ENCODE data around the gene MTF1.
"Not testable (repeated sequence)": the region's sequence is repeated elsewhere in the genome, so short reads cannot be mapped to it uniquely, and the experiment has no call there.

MTF1 gene

DNA sequence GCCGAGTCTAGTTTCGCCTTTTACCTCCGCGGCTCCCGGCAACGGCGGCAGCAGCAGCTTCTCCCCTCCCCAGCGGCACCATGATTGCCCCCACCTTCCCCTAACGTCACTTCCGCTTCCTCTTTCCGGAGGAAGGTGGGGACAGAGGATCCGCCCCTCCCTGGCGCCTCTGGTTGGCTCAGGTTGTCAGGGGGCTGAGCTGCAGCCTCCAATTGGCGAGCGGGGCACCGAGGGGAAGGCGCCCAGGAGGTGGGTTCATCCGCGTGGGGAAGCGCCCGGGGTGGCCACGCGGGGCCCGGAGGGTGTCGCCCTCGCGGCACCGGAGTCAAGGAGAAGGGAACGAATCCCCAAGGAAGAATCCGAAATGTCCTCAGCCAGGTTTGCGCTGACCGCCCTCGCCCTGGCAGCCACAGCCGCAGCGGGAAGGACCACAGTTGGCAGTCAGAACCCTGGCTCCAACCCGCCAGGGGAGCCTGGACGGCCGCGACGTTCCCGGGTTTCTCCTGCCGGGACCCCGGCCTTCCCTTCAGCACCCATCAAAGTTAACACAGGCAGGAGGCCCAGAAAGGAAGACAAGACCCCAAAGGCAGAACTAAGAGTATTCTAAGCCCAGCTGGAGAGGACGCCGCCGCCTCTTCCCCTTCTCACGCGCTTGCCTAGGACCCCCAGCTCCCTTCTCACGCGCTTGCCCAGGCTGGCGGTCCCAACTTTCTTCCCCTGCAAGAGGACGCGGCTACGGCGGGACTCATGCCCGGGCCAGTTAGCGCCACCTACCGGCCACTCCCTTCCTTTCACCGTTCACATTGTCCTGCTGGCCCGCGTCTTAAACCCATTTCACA lies at the start of gene MTF1:
Gene MTF1 (minus strand): TSS at position 86 of the 839 bp plus-strand sequence. CDS start 1,934 bp downstream, outside the sequence.
- H3K9ac ChIP-seq (ENCODE audit: low read length), result peak within 1 kb of the TSS; percentile 95
- peak within 1 kb of the TSS; percentile 61 for H2AFZ ChIP-seq (ENCODE audit: low read depth, low read length)
- peaks cover 20% of the 10 kb centered on the region for H3K79me2 ChIP-seq (ENCODE audit: low read length)
- H3K9me3 ChIP-seq (ENCODE audit: insufficient read depth, low read length), result no peaks in the 10 kb centered on the region
- no peaks in the 10 kb centered on the region for H3K27me3 ChIP-seq (ENCODE audit: low read depth, low read length)
- H3K4me1 ChIP-seq (ENCODE audit: low read length), result peaks cover 13% of the 10 kb centered on the region
- peak within 1 kb of the TSS; percentile 98 for H3K4me3 ChIP-seq (ENCODE audit: low read length)
- TF ChIP-seq EZH2phosphoT487 (IDR thresholded peaks at IDR 0.05; ENCODE audit: low read depth) (no peak), CTCF (IDR thresholded peaks at IDR 0.05; ENCODE audit: low read depth, low read length) (peak; percentile 74)
- H3K27ac ChIP-seq (ENCODE audit: low read length), result peak within 1 kb of the TSS; percentile 73
- no peaks in the 10 kb centered on the region for H4K20me1 ChIP-seq (ENCODE audit: insufficient read depth, low read length)
- H3K4me2 ChIP-seq (ENCODE audit: low read length), result peak within 1 kb of the TSS; percentile 92
- peaks cover 2% of the 10 kb centered on the region for H3K36me3 ChIP-seq (replicated peaks; ENCODE audit: low read depth, low read length)

- not testable (repeated sequence) for H2AFZ ChIP-seq (ENCODE audit: low read depth, low read length); H3K4me3 ChIP-seq (ENCODE audit: low read length); H3K4me1 ChIP-seq (ENCODE audit: low read length); H3K9ac ChIP-seq (ENCODE audit: low read length); H4K20me1 ChIP-seq (ENCODE audit: insufficient read depth, low read length); H3K27me3 ChIP-seq (ENCODE audit: low read depth, low read length); H3K36me3 ChIP-seq (replicated peaks; ENCODE audit: low read depth, low read length); H3K27ac ChIP-seq (ENCODE audit: low read length); H3K9me3 ChIP-seq (ENCODE audit: insufficient read depth, low read length); H3K4me2 ChIP-seq (ENCODE audit: low read length); H3K79me2 ChIP-seq (ENCODE audit: low read length)
Measured at GRCh38 chr1:37908531-37908930, 49.1 kb upstream of the MTF1 start.

DNA sequence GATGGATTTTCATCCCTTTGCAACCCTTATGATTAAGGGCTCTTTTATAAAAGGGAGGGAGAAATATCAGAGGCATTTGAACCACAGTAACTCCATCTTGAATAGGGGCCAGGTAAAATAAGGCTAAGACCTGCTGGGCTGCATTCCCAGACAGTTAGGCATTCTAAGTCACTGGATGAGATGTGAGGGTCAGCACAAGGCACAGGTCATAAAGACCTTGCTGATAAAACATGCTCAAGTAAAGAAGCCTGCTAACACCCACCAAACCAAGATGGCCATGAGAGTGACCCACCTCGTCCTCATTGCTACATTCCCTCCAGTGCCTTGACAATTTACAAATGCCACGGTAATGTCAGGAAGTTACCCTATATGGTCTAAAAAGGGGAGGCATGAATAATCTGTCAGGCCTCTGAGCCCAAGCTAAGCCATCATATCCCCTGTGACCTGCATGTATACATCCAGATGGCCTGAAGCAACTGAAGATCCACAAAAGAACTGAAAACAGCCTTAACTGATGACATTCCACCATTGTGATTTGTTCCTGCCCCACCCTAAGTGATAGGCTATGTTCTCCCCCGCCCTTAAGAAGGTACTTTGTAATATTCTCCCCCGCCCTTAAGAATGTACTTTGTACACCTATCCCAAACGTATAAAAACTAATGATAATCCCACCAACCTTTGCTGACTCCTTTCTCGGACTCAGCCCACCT lies 48.2 kb upstream of the MTF1 start:
- H3K4me1 ChIP-seq (ENCODE audit: low read length); H4K20me1 ChIP-seq (ENCODE audit: insufficient read depth, low read length); H2AFZ ChIP-seq (ENCODE audit: low read depth, low read length); H3K4me3 ChIP-seq (ENCODE audit: low read length); H3K36me3 ChIP-seq (replicated peaks; ENCODE audit: low read depth, low read length); H3K9ac ChIP-seq (ENCODE audit: low read length); H3K4me2 ChIP-seq (ENCODE audit: low read length); H3K79me2 ChIP-seq (ENCODE audit: low read length); H3K27ac ChIP-seq (ENCODE audit: low read length); H3K9me3 ChIP-seq (ENCODE audit: insufficient read depth, low read length); H3K27me3 ChIP-seq (ENCODE audit: low read depth, low read length): not testable (repeated sequence)

GRCh38 chr1:37906591-37906990 lies 47.2 kb upstream of the MTF1 start:
- not testable (repeated sequence) for H3K4me3 ChIP-seq (ENCODE audit: low read length)

GRCh38 chr1:37905727-37906126 lies 46.3 kb upstream of the MTF1 start:
- peaks cover 17% of the 10 kb centered on the region for H3K4me1 ChIP-seq (ENCODE audit: low read length)
- no peak overlapping the region for H3K4me3 ChIP-seq (ENCODE audit: low read length)
- 0 out of 2 replicates have a peak, but pooled peaks cover 9% of the 10 kb centered on the region for H3K9me3 ChIP-seq (ENCODE audit: insufficient read depth, low read length)
- no peaks in the 10 kb centered on the region for H4K20me1 ChIP-seq (ENCODE audit: insufficient read depth, low read length)
- H2AFZ ChIP-seq (ENCODE audit: low read depth, low read length), result no peak overlapping the region
- H3K27me3 ChIP-seq (ENCODE audit: low read depth, low read length), result no peaks in the 10 kb centered on the region
- H3K79me2 ChIP-seq (ENCODE audit: low read length), result no peaks in the 10 kb centered on the region
- H3K27ac ChIP-seq (ENCODE audit: low read length), result no peak overlapping the region
- TF ChIP-seq EZH2phosphoT487 (IDR thresholded peaks at IDR 0.05; ENCODE audit: low read depth), result no peak
- TF ChIP-seq CTCF (IDR thresholded peaks at IDR 0.05; ENCODE audit: low read depth, low read length), result no peak
- H3K4me2 ChIP-seq (ENCODE audit: low read length), result no peak overlapping the region
- H3K9ac ChIP-seq (ENCODE audit: low read length), result no peak overlapping the region
- no peaks in the 10 kb centered on the region for H3K36me3 ChIP-seq (replicated peaks; ENCODE audit: low read depth, low read length)

More at GRCh38 chr1:37906591-37906990, 47.2 kb upstream of the MTF1 start:
- H3K36me3 ChIP-seq (replicated peaks; ENCODE audit: low read depth, low read length); H3K27ac ChIP-seq (ENCODE audit: low read length); H3K79me2 ChIP-seq (ENCODE audit: low read length); H3K9ac ChIP-seq (ENCODE audit: low read length); H2AFZ ChIP-seq (ENCODE audit: low read depth, low read length); H3K4me2 ChIP-seq (ENCODE audit: low read length); H3K9me3 ChIP-seq (ENCODE audit: insufficient read depth, low read length); H3K27me3 ChIP-seq (ENCODE audit: low read depth, low read length); H4K20me1 ChIP-seq (ENCODE audit: insufficient read depth, low read length); H3K4me1 ChIP-seq (ENCODE audit: low read length): not testable (repeated sequence)

GRCh38 chr1:37903921-37904320 lies 44.5 kb upstream of the MTF1 start:
- not testable (repeated sequence) for H4K20me1 ChIP-seq (ENCODE audit: insufficient read depth, low read length); H3K79me2 ChIP-seq (ENCODE audit: low read length); H2AFZ ChIP-seq (ENCODE audit: low read depth, low read length); H3K4me3 ChIP-seq (ENCODE audit: low read length); H3K27me3 ChIP-seq (ENCODE audit: low read depth, low read length); H3K36me3 ChIP-seq (replicated peaks; ENCODE audit: low read depth, low read length); H3K4me2 ChIP-seq (ENCODE audit: low read length); H3K9me3 ChIP-seq (ENCODE audit: insufficient read depth, low read length); H3K27ac ChIP-seq (ENCODE audit: low read length); H3K9ac ChIP-seq (ENCODE audit: low read length)
- H3K4me1 ChIP-seq (ENCODE audit: low read length), result peaks cover 21% of the 10 kb centered on the region
